HUES48 (cell line): ENCODE results near the gene DDX5.
"Not testable (repeated sequence)": the region's sequence is repeated elsewhere in the genome, so short reads cannot be mapped to it uniquely, and the experiment has no call there.

ENCODE experiments used
- H3K27ac ChIP-seq: one replicate; pipeline ENCODE4 v1.7.0; 2013; ENCODE audit warnings: low read depth, low read length, inconsistent platforms
- H3K27me3 ChIP-seq: 2 replicates; pipeline ENCODE4 v1.6.1; 2013; ENCODE audit warnings: mild to moderate bottlenecking, low read length; ENCODE audit not compliant: control insufficient read depth, insufficient read depth
- H3K36me3 ChIP-seq: 2 replicates; pipeline ENCODE4 v1.6.1; 2013; ENCODE audit warnings: low read length; ENCODE audit not compliant: control insufficient read depth, insufficient read depth
- H3K4me1 ChIP-seq: 2 replicates; pipeline ENCODE4 v1.6.1; 2013; ENCODE audit warnings: mild to moderate bottlenecking, low read length; ENCODE audit not compliant: control insufficient read depth, insufficient read depth
- H3K4me3 ChIP-seq: 2 replicates; pipeline ENCODE4 v1.5.1; 2013; ENCODE audit warnings: mild to moderate bottlenecking, low read depth, low read length
- H3K9ac ChIP-seq: 2 replicates; pipeline ENCODE4 v1.6.1; 2013; ENCODE audit warnings: mild to moderate bottlenecking, low read depth, low read length, moderate library complexity
- H3K9me3 ChIP-seq: 2 replicates; pipeline ENCODE4 v1.6.1; 2013; ENCODE audit warnings: low read length; ENCODE audit not compliant: control insufficient read depth, insufficient read depth

Gene DDX5

GRCh38 chr17:64492481-64493109 is 13.5 kb downstream of the DDX5 start:
- H3K4me3 ChIP-seq = no peak overlapping the region
- no peaks in the 10 kb centered on the region for H3K4me1 ChIP-seq
- H3K9ac ChIP-seq = no peak overlapping the region
- no peak overlapping the region for H3K27ac ChIP-seq
- H3K36me3 ChIP-seq = peaks cover 67% of the 10 kb centered on the region
- no peaks in the 10 kb centered on the region for H3K27me3 ChIP-seq
- H3K9me3 ChIP-seq = peaks cover 4% of the 10 kb centered on the region; the same call in 1 of the 2 replicates

GRCh38 chr17:64491994-64492393 is 14.1 kb downstream of the DDX5 start:
- H3K27ac ChIP-seq = no peak overlapping the region
- H3K4me3 ChIP-seq = no peak overlapping the region
- H3K27me3 ChIP-seq = no peaks in the 10 kb centered on the region
- no peak overlapping the region for H3K9ac ChIP-seq
- peaks cover 4% of the 10 kb centered on the region; the same call in 1 of the 2 replicates for H3K9me3 ChIP-seq
- peaks cover 70% of the 10 kb centered on the region for H3K36me3 ChIP-seq
- H3K4me1 ChIP-seq = no peaks in the 10 kb centered on the region

GRCh38 chr17:64491034-64491860 is 14.8 kb downstream of the DDX5 start:
- Histone ChIP-seq H3K9me3 (peaks cover 4% of the 10 kb centered on the region; the same call in 1 of the 2 replicates), H3K9ac (no peak overlapping the region), H3K4me3 (no peak overlapping the region), H3K4me1 (no peaks in the 10 kb centered on the region), H3K27me3 (no peaks in the 10 kb centered on the region), H3K36me3 (peaks cover 76% of the 10 kb centered on the region), H3K27ac (no peak overlapping the region)

- Histone ChIP-seq H3K9me3 (peaks cover 4% of the 10 kb centered on the region; the same call in 1 of the 2 replicates), H3K4me3 (no peak overlapping the region), H3K36me3 (peaks cover 95% of the 10 kb centered on the region), H3K27ac (no peak overlapping the region), H3K4me1 (no peaks in the 10 kb centered on the region), H3K27me3 (no peaks in the 10 kb centered on the region), H3K9ac (no peak overlapping the region)
Observed at GRCh38 chr17:64488301-64488700, 17.8 kb downstream of the DDX5 start.

- H3K4me1 ChIP-seq = no peaks in the 10 kb centered on the region
- no peak overlapping the region for H3K4me3 ChIP-seq
- H3K9me3 ChIP-seq = no peaks in the 10 kb centered on the region
- H3K27ac ChIP-seq = no peak overlapping the region
- no peak overlapping the region for H3K9ac ChIP-seq
- peaks cover 89% of the 10 kb centered on the region for H3K36me3 ChIP-seq
- H3K27me3 ChIP-seq = no peaks in the 10 kb centered on the region
Observed at GRCh38 chr17:64484380-64484779, 21.7 kb downstream of the DDX5 start.

- Histone ChIP-seq H3K36me3 (peaks cover 84% of the 10 kb centered on the region), H3K4me3 (no peak overlapping the region), H3K27ac (no peak overlapping the region), H3K4me1 (no peaks in the 10 kb centered on the region), H3K9me3 (no peaks in the 10 kb centered on the region), H3K27me3 (no peaks in the 10 kb centered on the region), H3K9ac (no peak overlapping the region)
Observed at GRCh38 chr17:64480951-64481350, 25.1 kb downstream of the DDX5 start.

- Histone ChIP-seq H3K9me3 (no peaks in the 10 kb centered on the region), H3K27me3 (no peaks in the 10 kb centered on the region), H3K4me3 (no peak overlapping the region), H3K9ac (no peak overlapping the region), H3K27ac (no peak overlapping the region), H3K4me1 (no peaks in the 10 kb centered on the region), H3K36me3 (peaks cover 53% of the 10 kb centered on the region)
Observed at GRCh38 chr17:64477849-64478248, 28.2 kb downstream of the DDX5 start.

- Histone ChIP-seq H3K27me3 (no peaks in the 10 kb centered on the region), H3K9ac (no peak overlapping the region), H3K4me1 (peaks cover 7% of the 10 kb centered on the region), H3K9me3 (no peaks in the 10 kb centered on the region), H3K36me3 (peaks cover 8% of the 10 kb centered on the region; the same call in 1 of the 2 replicates), H3K4me3 (no peak overlapping the region), H3K27ac (no peak overlapping the region)
Observed at GRCh38 chr17:64472564-64472963, 33.5 kb downstream of the DDX5 start.

- Histone ChIP-seq H3K4me1 (peaks cover 7% of the 10 kb centered on the region), H3K9me3 (no peaks in the 10 kb centered on the region), H3K4me3 (no peak overlapping the region), H3K27ac (no peak overlapping the region), H3K36me3 (no peaks in the 10 kb centered on the region), H3K9ac (no peak overlapping the region), H3K27me3 (no peaks in the 10 kb centered on the region)
Observed at GRCh38 chr17:64471440-64471839, 34.6 kb downstream of the DDX5 start.

GRCh38 chr17:64470625-64471024 is 35.5 kb downstream of the DDX5 start:
- H3K36me3 ChIP-seq = no peaks in the 10 kb centered on the region
- H3K9ac ChIP-seq = no peak overlapping the region

GRCh38 chr17:64466834-64467233 is 39.3 kb downstream of the DDX5 start:
- not testable (repeated sequence) for H3K9me3 ChIP-seq, H3K27ac ChIP-seq, H3K36me3 ChIP-seq, H3K4me1 ChIP-seq, H3K4me3 ChIP-seq, H3K27me3 ChIP-seq, H3K9ac ChIP-seq

More at GRCh38 chr17:64470625-64471024, 35.5 kb downstream of the DDX5 start:
- Histone ChIP-seq H3K27ac (no peak overlapping the region), H3K4me1 (peaks cover 7% of the 10 kb centered on the region), H3K27me3 (no peaks in the 10 kb centered on the region), H3K9me3 (no peaks in the 10 kb centered on the region), H3K4me3 (no peak overlapping the region)
